ENCODE results near the gene ALK.

DNA sequence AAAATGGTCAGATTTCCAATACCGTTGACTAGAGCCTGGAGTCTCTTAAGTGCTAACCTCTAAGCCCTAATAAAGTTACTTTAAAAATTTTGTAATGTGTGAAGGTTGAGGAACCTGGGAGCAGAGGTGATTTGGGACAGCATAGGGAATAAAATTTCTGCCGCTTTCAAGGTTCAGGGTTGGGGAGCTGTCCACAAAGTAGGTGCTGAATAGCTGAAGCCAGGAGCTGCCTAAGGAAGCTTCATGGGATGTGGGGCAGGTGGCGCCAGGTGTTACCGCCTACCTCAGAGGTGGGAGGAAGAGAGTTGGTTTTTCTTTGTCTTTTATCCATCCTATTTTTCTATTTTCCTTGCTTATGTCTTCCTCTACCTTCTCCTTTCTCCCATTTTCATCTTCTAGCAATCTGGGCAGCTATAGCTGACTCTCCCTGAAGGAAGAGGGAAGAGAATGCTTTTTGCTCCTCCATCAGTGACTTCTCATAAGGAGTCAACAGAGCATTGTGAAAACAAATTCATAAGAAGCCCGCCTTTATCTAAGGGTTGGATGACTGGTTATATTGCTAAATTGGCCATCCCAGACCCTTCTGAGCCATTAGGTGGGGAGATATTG lies 627.5 kb downstream of the ALK start:
- TF ChIP-seq, protein P1, sequence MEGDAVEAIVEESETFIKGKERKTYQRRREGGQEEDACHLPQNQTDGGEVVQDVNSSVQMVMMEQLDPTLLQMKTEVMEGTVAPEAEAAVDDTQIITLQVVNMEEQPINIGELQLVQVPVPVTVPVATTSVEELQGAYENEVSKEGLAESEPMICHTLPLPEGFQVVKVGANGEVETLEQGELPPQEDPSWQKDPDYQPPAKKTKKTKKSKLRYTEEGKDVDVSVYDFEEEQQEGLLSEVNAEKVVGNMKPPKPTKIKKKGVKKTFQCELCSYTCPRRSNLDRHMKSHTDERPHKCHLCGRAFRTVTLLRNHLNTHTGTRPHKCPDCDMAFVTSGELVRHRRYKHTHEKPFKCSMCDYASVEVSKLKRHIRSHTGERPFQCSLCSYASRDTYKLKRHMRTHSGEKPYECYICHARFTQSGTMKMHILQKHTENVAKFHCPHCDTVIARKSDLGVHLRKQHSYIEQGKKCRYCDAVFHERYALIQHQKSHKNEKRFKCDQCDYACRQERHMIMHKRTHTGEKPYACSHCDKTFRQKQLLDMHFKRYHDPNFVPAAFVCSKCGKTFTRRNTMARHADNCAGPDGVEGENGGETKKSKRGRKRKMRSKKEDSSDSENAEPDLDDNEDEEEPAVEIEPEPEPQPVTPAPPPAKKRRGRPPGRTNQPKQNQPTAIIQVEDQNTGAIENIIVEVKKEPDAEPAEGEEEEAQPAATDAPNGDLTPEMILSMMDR (IDR thresholded peaks at IDR 0.05; ENCODE audit: low read depth, low read length) = no peak
- TF ChIP-seq EZH2phosphoT487 (IDR thresholded peaks at IDR 0.05; ENCODE audit: low read depth) = no peak
